Measurements from ENCODE around the gene RIMBP2.

Gene RIMBP2

GRCh38 chr12:130473266-130473665 lies 242.8 kb downstream of the RIMBP2 start:
- Histone ChIP-seq H3K4me1 (ENCODE audit: control insufficient read depth, insufficient read depth, low read length) (no peaks in the 10 kb centered on the region), H3K9ac (ENCODE audit: low read length) (no peak overlapping the region), H3K9me3 (ENCODE audit: control insufficient read depth, low read length) (no peaks in the 10 kb centered on the region), H3K4me3 (ENCODE audit: low read length) (no peak overlapping the region), H3K27me3 (replicated peaks; ENCODE audit: control insufficient read depth, insufficient read depth, low read length) (no peaks in the 10 kb centered on the region), H3K36me3 (ENCODE audit: control insufficient read depth, insufficient read depth, low read length, severe bottlenecking) (no peaks in the 10 kb centered on the region)
- no peak for DNase-seq (ENCODE audit: low read depth)

GRCh38 chr12:130470969-130471368 lies 245.1 kb downstream of the RIMBP2 start:
- Histone ChIP-seq H3K9ac (ENCODE audit: low read length) (no peak overlapping the region), H3K9me3 (ENCODE audit: control insufficient read depth, low read length) (peaks cover 7% of the 10 kb centered on the region), H3K4me1 (ENCODE audit: control insufficient read depth, insufficient read depth, low read length) (no peaks in the 10 kb centered on the region), H3K27me3 (replicated peaks; ENCODE audit: control insufficient read depth, insufficient read depth, low read length) (no peaks in the 10 kb centered on the region), H3K36me3 (ENCODE audit: control insufficient read depth, insufficient read depth, low read length, severe bottlenecking) (no peaks in the 10 kb centered on the region), H3K4me3 (ENCODE audit: low read length) (no peak overlapping the region)
- DNase-seq (ENCODE audit: low read depth), result no peak

- Histone ChIP-seq H3K27me3 (replicated peaks; ENCODE audit: control insufficient read depth, insufficient read depth, low read length) (no peaks in the 10 kb centered on the region), H3K36me3 (ENCODE audit: control insufficient read depth, insufficient read depth, low read length, severe bottlenecking) (no peaks in the 10 kb centered on the region), H3K9ac (ENCODE audit: low read length) (no peak overlapping the region), H3K4me1 (ENCODE audit: control insufficient read depth, insufficient read depth, low read length) (no peaks in the 10 kb centered on the region), H3K4me3 (ENCODE audit: low read length) (no peak overlapping the region), H3K9me3 (ENCODE audit: control insufficient read depth, low read length) (peaks cover 7% of the 10 kb centered on the region)
- DNase-seq (ENCODE audit: low read depth), result no peak
Measured at GRCh38 chr12:130469552-130469951, 246.5 kb downstream of the RIMBP2 start.

- Histone ChIP-seq H3K4me3 (ENCODE audit: low read length) (no peak overlapping the region), H3K9ac (ENCODE audit: low read length) (no peak overlapping the region), H3K9me3 (ENCODE audit: control insufficient read depth, low read length) (peaks cover 7% of the 10 kb centered on the region), H3K36me3 (ENCODE audit: control insufficient read depth, insufficient read depth, low read length, severe bottlenecking) (no peaks in the 10 kb centered on the region), H3K4me1 (ENCODE audit: control insufficient read depth, insufficient read depth, low read length) (no peaks in the 10 kb centered on the region), H3K27me3 (replicated peaks; ENCODE audit: control insufficient read depth, insufficient read depth, low read length) (no peaks in the 10 kb centered on the region)
- no peak for DNase-seq (ENCODE audit: low read depth)
Measured at GRCh38 chr12:130468700-130469245, 247.3 kb downstream of the RIMBP2 start.

GRCh38 chr12:130468186-130468585 lies 247.9 kb downstream of the RIMBP2 start:
- Histone ChIP-seq H3K27me3 (replicated peaks; ENCODE audit: control insufficient read depth, insufficient read depth, low read length) (no peaks in the 10 kb centered on the region), H3K9ac (ENCODE audit: low read length) (no peak overlapping the region), H3K4me1 (ENCODE audit: control insufficient read depth, insufficient read depth, low read length) (no peaks in the 10 kb centered on the region), H3K36me3 (ENCODE audit: control insufficient read depth, insufficient read depth, low read length, severe bottlenecking) (no peaks in the 10 kb centered on the region), H3K4me3 (ENCODE audit: low read length) (no peak overlapping the region), H3K9me3 (ENCODE audit: control insufficient read depth, low read length) (peaks cover 7% of the 10 kb centered on the region)
- DNase-seq (ENCODE audit: low read depth), result no peak

GRCh38 chr12:130465626-130466025 lies 250.5 kb downstream of the RIMBP2 start:
- no peak for DNase-seq (ENCODE audit: low read depth)
- Histone ChIP-seq H3K9ac (ENCODE audit: low read length) (no peak overlapping the region), H3K4me3 (ENCODE audit: low read length) (no peak overlapping the region), H3K36me3 (ENCODE audit: control insufficient read depth, insufficient read depth, low read length, severe bottlenecking) (no peaks in the 10 kb centered on the region), H3K27me3 (replicated peaks; ENCODE audit: control insufficient read depth, insufficient read depth, low read length) (no peaks in the 10 kb centered on the region), H3K4me1 (ENCODE audit: control insufficient read depth, insufficient read depth, low read length) (no peaks in the 10 kb centered on the region), H3K9me3 (ENCODE audit: control insufficient read depth, low read length) (peaks cover 7% of the 10 kb centered on the region)

- no peak overlapping the region for H3K9ac ChIP-seq (ENCODE audit: low read length)
- H3K9me3 ChIP-seq (ENCODE audit: control insufficient read depth, low read length), result peaks cover 7% of the 10 kb centered on the region
- no peak for DNase-seq (ENCODE audit: low read depth)
- no peaks in the 10 kb centered on the region for H3K36me3 ChIP-seq (ENCODE audit: control insufficient read depth, insufficient read depth, low read length, severe bottlenecking)
- H3K4me1 ChIP-seq (ENCODE audit: control insufficient read depth, insufficient read depth, low read length), result no peaks in the 10 kb centered on the region
- no peaks in the 10 kb centered on the region for H3K27me3 ChIP-seq (replicated peaks; ENCODE audit: control insufficient read depth, insufficient read depth, low read length)
- no peak overlapping the region for H3K4me3 ChIP-seq (ENCODE audit: low read length)
Measured at GRCh38 chr12:130465046-130465445, 251.1 kb downstream of the RIMBP2 start.

GRCh38 chr12:130463818-130464670 lies 252.1 kb downstream of the RIMBP2 start:
- H3K9ac ChIP-seq (ENCODE audit: low read length), result no peak overlapping the region
- no peaks in the 10 kb centered on the region for H3K4me1 ChIP-seq (ENCODE audit: control insufficient read depth, insufficient read depth, low read length)

GRCh38 chr12:130463275-130463658 lies 252.8 kb downstream of the RIMBP2 start:
- Histone ChIP-seq H3K36me3 (ENCODE audit: control insufficient read depth, insufficient read depth, low read length, severe bottlenecking) (no peaks in the 10 kb centered on the region), H3K4me1 (ENCODE audit: control insufficient read depth, insufficient read depth, low read length) (no peaks in the 10 kb centered on the region), H3K4me3 (ENCODE audit: low read length) (no peak overlapping the region), H3K9ac (ENCODE audit: low read length) (no peak overlapping the region), H3K27me3 (replicated peaks; ENCODE audit: control insufficient read depth, insufficient read depth, low read length) (no peaks in the 10 kb centered on the region), H3K9me3 (ENCODE audit: control insufficient read depth, low read length) (peaks cover 7% of the 10 kb centered on the region)
- DNase-seq (ENCODE audit: low read depth), result no peak

More at GRCh38 chr12:130463818-130464670, 252.1 kb downstream of the RIMBP2 start:
- peaks cover 7% of the 10 kb centered on the region for H3K9me3 ChIP-seq (ENCODE audit: control insufficient read depth, low read length)
- H3K4me3 ChIP-seq (ENCODE audit: low read length), result no peak overlapping the region
- no peaks in the 10 kb centered on the region for H3K27me3 ChIP-seq (replicated peaks; ENCODE audit: control insufficient read depth, insufficient read depth, low read length)
- no peak for DNase-seq (ENCODE audit: low read depth)
- no peaks in the 10 kb centered on the region for H3K36me3 ChIP-seq (ENCODE audit: control insufficient read depth, insufficient read depth, low read length, severe bottlenecking)

GRCh38 chr12:130462558-130463274 lies 253.4 kb downstream of the RIMBP2 start:
- no peak overlapping the region for H3K4me3 ChIP-seq (ENCODE audit: low read length)
- H3K27me3 ChIP-seq (replicated peaks; ENCODE audit: control insufficient read depth, insufficient read depth, low read length), result no peaks in the 10 kb centered on the region
- no peaks in the 10 kb centered on the region for H3K36me3 ChIP-seq (ENCODE audit: control insufficient read depth, insufficient read depth, low read length, severe bottlenecking)
- H3K9me3 ChIP-seq (ENCODE audit: control insufficient read depth, low read length), result peaks cover 2% of the 10 kb centered on the region
- no peak for DNase-seq (ENCODE audit: low read depth)
- H3K9ac ChIP-seq (ENCODE audit: low read length), result no peak overlapping the region
- H3K4me1 ChIP-seq (ENCODE audit: control insufficient read depth, insufficient read depth, low read length), result no peaks in the 10 kb centered on the region

- H3K9ac ChIP-seq (ENCODE audit: low read length), result no peak overlapping the region
- no peaks in the 10 kb centered on the region for H3K4me1 ChIP-seq (ENCODE audit: control insufficient read depth, insufficient read depth, low read length)
- no peak overlapping the region for H3K4me3 ChIP-seq (ENCODE audit: low read length)
- no peaks in the 10 kb centered on the region for H3K9me3 ChIP-seq (ENCODE audit: control insufficient read depth, low read length)
- H3K27me3 ChIP-seq (replicated peaks; ENCODE audit: control insufficient read depth, insufficient read depth, low read length), result no peaks in the 10 kb centered on the region
- DNase-seq (ENCODE audit: low read depth), result no peak
- no peaks in the 10 kb centered on the region for H3K36me3 ChIP-seq (ENCODE audit: control insufficient read depth, insufficient read depth, low read length, severe bottlenecking)
Measured at GRCh38 chr12:130461839-130462557, 254.1 kb downstream of the RIMBP2 start.

All from adipocyte (in vitro differentiated cells).